Bronchial epithelial cell (primary cell): Measurements from ENCODE around the gene CD96. TPM values are rescaled to one million over a fixed set of nuclear protein-coding genes. Genes with fewer than 3 reads are reported as not detected.

Experiments
- DNase-seq: peaks from one replicate; pipeline ENCODE4 v3.0.0-alpha.2; 2010; ENCODE audit warnings: low read depth
- FAIRE-seq: peaks from 2 replicates; lab custom pipeline; 2011; peaks lifted over from hg19 to GRCh38; lab: Jason Lieb, UNC
- H3K27me3 ChIP-seq: 2 replicates; pipeline ENCODE4 v1.5.1; 2011; ENCODE audit warnings: low read length; ENCODE audit not compliant: control insufficient read depth, insufficient read depth
- H3K36me3 ChIP-seq: 2 replicates; pipeline ENCODE4 v1.5.1; 2011; ENCODE audit warnings: low read length; ENCODE audit not compliant: control insufficient read depth, insufficient read depth
- H3K4me3 ChIP-seq: 2 replicates; pipeline ENCODE4 v1.5.1; 2011; ENCODE audit warnings: mild to moderate bottlenecking, low read depth, low read length, control low read depth
- CTCF ChIP-seq: IDR thresholded peaks from 2 replicates; pipeline ENCODE4 v1.5.1; 2011; ENCODE audit warnings: mild to moderate bottlenecking, moderate library complexity, low read length, control low read depth, inconsistent platforms; ENCODE audit not compliant: insufficient read depth, severe bottlenecking
- total RNA-seq: library from RNA; depleted of rRNA; stranded (reverse); fragments of >200 nt; gene quantifications from 2 replicates; pipeline ENCODE4 v1.2.1, GENCODE V29; 2014

Gene CD96
- total RNA-seq, 1 donor from 2014 or later, result not detected

DNA sequence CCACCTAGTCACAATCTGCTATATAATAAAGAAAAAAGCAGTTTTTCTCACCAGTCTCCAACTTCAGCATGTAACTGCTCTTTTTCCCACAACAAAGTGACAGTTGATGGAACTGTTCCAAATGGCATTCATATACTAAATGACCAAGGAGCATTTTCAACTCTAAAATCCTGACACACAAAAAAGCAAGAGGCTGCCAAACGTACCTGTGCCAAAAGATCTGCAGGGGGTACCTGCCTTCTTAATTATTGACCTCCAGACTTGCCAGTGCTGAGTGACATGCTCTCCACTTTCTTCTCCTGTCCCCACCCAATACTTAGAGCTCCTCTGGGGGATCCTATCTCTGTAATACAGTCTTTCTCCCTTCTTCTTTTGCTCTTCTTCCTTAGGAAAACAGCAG, 35.1 kb downstream of the CD96 start:
- no peak for FAIRE-seq
- H3K4me3 ChIP-seq, result no peak overlapping the region
- H3K27me3 ChIP-seq, result no peaks in the 10 kb centered on the region
- no peaks in the 10 kb centered on the region for H3K36me3 ChIP-seq
- DNase-seq, result no peak
- TF ChIP-seq CTCF, result no peak

DNA sequence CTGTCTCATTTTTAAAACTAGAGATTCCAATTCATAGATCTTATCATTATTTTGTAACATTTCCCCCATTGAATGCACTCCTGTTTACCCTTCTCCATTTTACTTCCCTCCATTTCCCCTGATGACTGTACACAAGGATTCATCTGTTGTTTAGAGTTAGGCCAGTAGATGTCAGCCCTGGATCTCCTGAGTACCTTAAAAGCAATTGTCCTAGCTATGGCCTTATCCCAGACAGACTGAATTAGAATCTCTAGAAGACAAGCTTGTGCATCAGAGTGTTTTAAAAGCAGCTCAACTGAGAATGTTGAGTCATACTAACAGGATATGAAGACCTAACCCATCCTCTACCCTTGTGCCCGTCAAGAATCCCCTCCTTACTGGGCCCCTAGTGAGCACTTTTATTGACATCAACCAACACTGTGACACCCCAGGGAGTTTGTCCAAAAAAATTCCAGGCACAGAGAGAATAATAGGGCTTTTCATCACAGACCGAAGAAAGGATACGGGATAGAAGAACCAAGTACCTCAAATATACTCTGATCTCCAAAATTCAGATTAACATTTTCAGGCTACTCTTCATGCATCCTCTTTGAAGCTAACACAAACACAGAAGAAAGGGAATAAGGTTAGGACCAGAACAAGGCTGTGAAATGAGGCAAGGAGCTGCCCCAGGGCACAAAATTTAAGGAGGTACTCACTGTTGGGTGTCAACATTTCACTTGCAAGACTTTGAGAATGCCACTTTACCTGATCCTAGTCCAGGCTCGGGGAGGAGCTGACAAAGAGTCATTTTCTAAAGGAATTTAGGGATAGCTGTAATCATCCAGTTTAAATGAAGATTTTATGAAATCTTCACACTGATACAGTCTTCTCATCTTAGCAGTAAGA, 36.0 kb downstream of the CD96 start:
- DNase-seq, result peak; percentile 90
- FAIRE-seq, result peak; percentile 66
- Histone ChIP-seq H3K27me3 (no peaks in the 10 kb centered on the region), H3K36me3 (no peaks in the 10 kb centered on the region), H3K4me3 (no peak overlapping the region)
- peak; percentile 63 for TF ChIP-seq CTCF

DNA sequence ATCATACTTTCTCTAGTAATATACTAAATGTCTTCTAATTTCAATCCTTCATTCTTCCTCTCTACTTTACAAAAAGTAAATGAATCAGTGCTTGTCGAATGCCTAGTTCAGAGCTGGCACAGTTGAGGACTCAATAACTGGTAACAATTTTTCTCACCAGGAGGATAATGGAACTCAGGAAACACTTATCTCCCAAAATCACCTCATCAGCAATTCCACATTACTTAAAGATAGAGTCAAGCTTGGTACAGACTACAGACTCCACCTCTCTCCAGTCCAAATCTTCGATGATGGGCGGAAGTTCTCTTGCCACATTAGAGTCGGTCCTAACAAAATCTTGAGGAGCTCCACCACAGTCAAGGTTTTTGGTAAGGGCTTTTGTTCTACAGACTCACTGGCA, 36.9 kb downstream of the CD96 start:
- no peak overlapping the region for H3K4me3 ChIP-seq
- FAIRE-seq, result no peak
- no peak for DNase-seq
- H3K27me3 ChIP-seq, result no peaks in the 10 kb centered on the region
- H3K36me3 ChIP-seq, result no peaks in the 10 kb centered on the region
- TF ChIP-seq CTCF, result no peak

GRCh38 chr3:111579495-111579894, 37.5 kb downstream of the CD96 start:
- Histone ChIP-seq H3K36me3 (no peaks in the 10 kb centered on the region), H3K4me3 (no peak overlapping the region), H3K27me3 (no peaks in the 10 kb centered on the region)
- TF ChIP-seq CTCF, result no peak
- no peak for DNase-seq
- no peak for FAIRE-seq

DNA sequence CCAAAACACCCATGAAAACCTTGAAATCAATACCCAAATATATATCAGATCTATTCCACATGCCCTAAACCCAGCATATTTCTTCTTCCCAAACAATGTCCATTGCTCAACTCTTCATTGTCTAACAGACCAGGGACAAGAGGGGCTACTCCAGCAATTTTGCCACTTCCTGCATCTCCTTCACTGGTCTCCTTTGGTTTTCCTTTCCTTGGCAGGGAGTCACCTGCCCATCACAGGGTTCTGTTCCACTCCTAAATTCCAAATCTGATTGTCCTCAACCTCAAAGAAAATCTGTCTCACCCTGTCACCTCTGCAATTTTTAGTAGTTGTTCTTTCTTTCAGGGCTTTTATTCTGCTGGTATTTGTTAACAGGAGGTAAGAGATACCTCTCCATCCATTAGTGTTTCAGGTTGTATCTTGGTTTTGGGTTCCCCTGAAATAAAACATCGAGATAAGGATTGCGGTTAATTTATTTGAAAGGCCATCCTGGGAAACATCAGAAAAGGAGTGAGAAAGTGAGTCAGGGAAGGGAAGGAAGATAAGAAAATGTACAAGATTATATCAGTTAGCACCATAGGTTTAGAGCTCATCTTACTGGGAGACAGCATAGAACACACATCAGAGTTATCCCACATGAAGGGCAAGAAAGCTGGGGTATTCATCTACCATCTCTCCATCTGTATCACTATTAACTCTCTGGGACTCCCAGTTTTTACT, 39.6 kb downstream of the CD96 start:
- no peak for TF ChIP-seq CTCF
- Histone ChIP-seq H3K4me3 (no peak overlapping the region), H3K27me3 (no peaks in the 10 kb centered on the region), H3K36me3 (no peaks in the 10 kb centered on the region)
- DNase-seq (no peak), FAIRE-seq (no peak)
